ENCODE measurements around the gene LIPT1.
"Not testable (repeated sequence)": the region's sequence is repeated elsewhere in the genome, so short reads cannot be mapped to it uniquely, and the experiment has no call there.

LIPT1 gene

GRCh38 chr2:99171377-99172140 is 16.8 kb downstream of the LIPT1 start:
- DNase-seq (ENCODE audit: low spot score): no peak

GRCh38 chr2:99180755-99181623 is 26.2 kb downstream of the LIPT1 start, which contains the start of the genes MITD1 and MRPL30:
Gene MITD1 (minus strand): TSS chr2:99181058. CDS start chr2:99180981, 77 bp downstream.
Gene MRPL30 (plus strand): TSS chr2:99181184. CDS start chr2:99186204, 5,020 bp downstream.
- peak; percentile 98 for DNase-seq (ENCODE audit: low spot score)

GRCh38 chr2:99181624-99182000 is 26.8 kb downstream of the LIPT1 start:
- no peak for DNase-seq (ENCODE audit: low spot score)

- DNase-seq (ENCODE audit: low spot score): no peak
Observed at GRCh38 chr2:99183025-99183424, 28.3 kb downstream of the LIPT1 start.

- no peak for DNase-seq (ENCODE audit: low spot score)
Observed at GRCh38 chr2:99184811-99185210, 30.0 kb downstream of the LIPT1 start.

- DNase-seq (ENCODE audit: low spot score): no peak
Observed at GRCh38 chr2:99187011-99187410, 32.2 kb downstream of the LIPT1 start.

- no peak for DNase-seq (ENCODE audit: low spot score)
Observed at GRCh38 chr2:99188357-99188756, 33.6 kb downstream of the LIPT1 start.

- no peak for DNase-seq (ENCODE audit: low spot score)
Observed at GRCh38 chr2:99190548-99190947, 35.8 kb downstream of the LIPT1 start.

- DNase-seq (ENCODE audit: low spot score): not testable (repeated sequence)
Observed at GRCh38 chr2:99192364-99192763, 37.6 kb downstream of the LIPT1 start.

- no peak for DNase-seq (ENCODE audit: low spot score)
Observed at GRCh38 chr2:99198103-99198841, 43.5 kb downstream of the LIPT1 start.

- DNase-seq (ENCODE audit: low spot score): no peak
Observed at GRCh38 chr2:99200076-99200800, 45.5 kb downstream of the LIPT1 start.

- DNase-seq (ENCODE audit: low spot score): no peak
Observed at GRCh38 chr2:99201959-99202678, 47.4 kb downstream of the LIPT1 start.

GRCh38 chr2:99205491-99205890 is 50.7 kb downstream of the LIPT1 start:
- DNase-seq (ENCODE audit: low spot score): no peak

All from putamen (tissue), 1 donor.